ENCODE results near the gene TCTN1. TPM values are rescaled to one million over a fixed set of nuclear protein-coding genes. Genes with fewer than 3 reads are reported as not detected.
A peak's percentile ranks its signal among the peaks of the same experiment; 100 is the strongest.
"Not testable (repeated sequence)": the region's sequence is repeated elsewhere in the genome, so short reads cannot be mapped to it uniquely, and the experiment has no call there.

TCTN1 gene
- total and polyA plus RNA-seq, 9 of the 15 experiments (the other 6 are each of a cell fraction or from before 2014, with no cell fraction given) = 0.32 to 12.5 (median 4.0) TPM

DNA sequence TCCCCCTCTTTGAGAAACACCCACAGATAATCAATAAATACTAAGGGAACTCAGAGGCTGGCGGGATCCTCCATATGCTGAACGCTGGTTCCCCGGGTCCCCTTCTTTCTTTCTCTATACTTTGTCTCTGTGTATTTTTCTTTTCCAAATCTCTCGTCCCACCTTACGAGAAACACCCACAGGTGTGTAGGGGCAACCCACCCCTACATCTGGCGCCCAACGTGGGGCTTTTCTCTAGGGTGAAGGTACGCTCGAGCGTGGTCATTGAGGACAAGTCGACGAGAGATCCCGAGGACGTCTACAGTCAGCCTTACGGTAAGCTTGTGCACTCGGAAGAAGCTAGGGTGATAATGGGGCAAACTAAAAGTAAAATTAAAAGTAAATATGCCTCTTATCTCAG is 43.1 kb upstream of the TCTN1 start:
- H3K9ac ChIP-seq (ENCODE audit: insufficient read depth in 1 of 2, low read depth in 2 of 2, low read length in 2 of 2); H3K27ac ChIP-seq (ENCODE audit: extremely low read depth, low read depth, low read length); H3K9me1 ChIP-seq (ENCODE audit: control insufficient read depth, insufficient read depth, low read length); H3K4me3 ChIP-seq; H3K4me1 ChIP-seq (replicated peaks in 1 of 2; ENCODE audit: control insufficient read depth in 2 of 2, insufficient read depth in 2 of 2, low read length in 2 of 2); H4K20me1 ChIP-seq (replicated peaks; ENCODE audit: control insufficient read depth, insufficient read depth, low read length); H3K27me3 ChIP-seq (ENCODE audit: control insufficient read depth in 2 of 2, insufficient read depth in 2 of 2, low read length in 2 of 2); DNase-seq (ENCODE audit: extremely low read depth in 1 of 4, low spot score in 3 of 4); H3K4me2 ChIP-seq (ENCODE audit: insufficient read depth, low read length); intact Hi-C loops (cut with micrococcal nuclease); in situ Hi-C loops (cut with MboI); POLR2A ChIA-PET; ATAC-seq; H3K36me3 ChIP-seq (ENCODE audit: control insufficient read depth, insufficient read depth, low read length); H2AFZ ChIP-seq (ENCODE audit: low read depth, low read length); FAIRE-seq; CTCF ChIA-PET (ENCODE audit: low intra/inter-chr PET ratio): not testable (repeated sequence)
- H3K9me3 ChIP-seq (replicated peaks; ENCODE audit: control insufficient read depth, insufficient read depth, low read depth, low read length) = peaks cover 10% of the 10 kb centered on the region
- BruUV-seq (replicated peaks) = TSS peak; percentile 2
- peaks cover 83% of the 10 kb centered on the region for H3K79me2 ChIP-seq (ENCODE audit: control insufficient read depth, insufficient read depth, low read length)
- peak; percentile 84; the same call in 1 of the 2 replicates for TF ChIP-seq TRIM28 (IDR thresholded peaks at IDR 0.05)
- TF ChIP-seq, protein P1, sequence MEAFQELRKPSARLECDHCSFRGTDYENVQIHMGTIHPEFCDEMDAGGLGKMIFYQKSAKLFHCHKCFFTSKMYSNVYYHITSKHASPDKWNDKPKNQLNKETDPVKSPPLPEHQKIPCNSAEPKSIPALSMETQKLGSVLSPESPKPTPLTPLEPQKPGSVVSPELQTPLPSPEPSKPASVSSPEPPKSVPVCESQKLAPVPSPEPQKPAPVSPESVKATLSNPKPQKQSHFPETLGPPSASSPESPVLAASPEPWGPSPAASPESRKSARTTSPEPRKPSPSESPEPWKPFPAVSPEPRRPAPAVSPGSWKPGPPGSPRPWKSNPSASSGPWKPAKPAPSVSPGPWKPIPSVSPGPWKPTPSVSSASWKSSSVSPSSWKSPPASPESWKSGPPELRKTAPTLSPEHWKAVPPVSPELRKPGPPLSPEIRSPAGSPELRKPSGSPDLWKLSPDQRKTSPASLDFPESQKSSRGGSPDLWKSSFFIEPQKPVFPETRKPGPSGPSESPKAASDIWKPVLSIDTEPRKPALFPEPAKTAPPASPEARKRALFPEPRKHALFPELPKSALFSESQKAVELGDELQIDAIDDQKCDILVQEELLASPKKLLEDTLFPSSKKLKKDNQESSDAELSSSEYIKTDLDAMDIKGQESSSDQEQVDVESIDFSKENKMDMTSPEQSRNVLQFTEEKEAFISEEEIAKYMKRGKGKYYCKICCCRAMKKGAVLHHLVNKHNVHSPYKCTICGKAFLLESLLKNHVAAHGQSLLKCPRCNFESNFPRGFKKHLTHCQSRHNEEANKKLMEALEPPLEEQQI (IDR thresholded peaks at IDR 0.05) = 0 out of 2 replicates have a peak, but pooled peaks have one; percentile 58
- TF ChIP-seq, protein P2, sequence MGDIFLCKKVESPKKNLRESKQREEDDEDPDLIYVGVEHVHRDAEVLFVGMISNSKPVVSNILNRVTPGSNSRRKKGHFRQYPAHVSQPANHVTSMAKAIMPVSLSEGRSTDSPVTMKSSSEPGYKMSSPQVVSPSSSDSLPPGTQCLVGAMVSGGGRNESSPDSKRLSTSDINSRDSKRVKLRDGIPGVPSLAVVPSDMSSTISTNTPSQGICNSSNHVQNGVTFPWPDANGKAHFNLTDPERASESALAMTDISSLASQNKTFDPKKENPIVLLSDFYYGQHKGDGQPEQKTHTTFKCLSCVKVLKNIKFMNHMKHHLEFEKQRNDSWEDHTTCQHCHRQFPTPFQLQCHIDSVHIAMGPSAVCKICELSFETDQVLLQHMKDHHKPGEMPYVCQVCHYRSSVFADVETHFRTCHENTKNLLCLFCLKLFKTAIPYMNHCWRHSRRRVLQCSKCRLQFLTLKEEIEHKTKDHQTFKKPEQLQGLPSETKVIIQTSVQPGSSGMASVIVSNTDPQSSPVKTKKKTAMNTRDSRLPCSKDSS (IDR thresholded peaks at IDR 0.05; ENCODE audit: low read depth, partially characterized antibody) = peak; percentile 30
- 96% methylated on average over 7 of the region's 16 CpGs for WGBS (ENCODE audit: insufficient coverage, low coverage, missing lambda C conversion rate)
